CD4-positive, alpha-beta T cell treated with Interleukin-17A for 4 hours (primary cell): ENCODE measurements around the gene SCGB2B2.
"Not testable (repeated sequence)": the region's sequence is repeated elsewhere in the genome, so short reads cannot be mapped to it uniquely, and the experiment has no call there.

Experiments used
- DNase-seq: peaks from one replicate; pipeline ENCODE4 v3.0.0-alpha.2; 2020; ENCODE audit warnings: mixed read lengths

SCGB2B2 gene

GRCh38 chr19:34668077-34668689 lies 8.8 kb downstream of the SCGB2B2 start:
- DNase-seq: not testable (repeated sequence)

GRCh38 chr19:34667349-34668076 lies 9.4 kb downstream of the SCGB2B2 start:
- no peak for DNase-seq

- DNase-seq: no peak
These were observed 10.0 kb downstream of the SCGB2B2 start for GRCh38 chr19:34666958-34667265.

GRCh38 chr19:34666200-34666957 lies 10.6 kb downstream of the SCGB2B2 start:
- no peak for DNase-seq

- not testable (repeated sequence) for DNase-seq
These were observed 11.7 kb downstream of the SCGB2B2 start for GRCh38 chr19:34665275-34665674.

- DNase-seq: no peak
These were observed 12.1 kb downstream of the SCGB2B2 start for GRCh38 chr19:34664870-34665269.

- no peak for DNase-seq
These were observed 12.8 kb downstream of the SCGB2B2 start for GRCh38 chr19:34664168-34664567.

- DNase-seq: peak; percentile 51
These were observed 14.0 kb downstream of the SCGB2B2 start for GRCh38 chr19:34662919-34663318.

GRCh38 chr19:34661357-34661756 lies 15.6 kb downstream of the SCGB2B2 start:
- no peak for DNase-seq

GRCh38 chr19:34655651-34656050 lies 21.3 kb downstream of the SCGB2B2 start:
- DNase-seq: no peak

GRCh38 chr19:34654796-34655195 lies 22.2 kb downstream of the SCGB2B2 start:
- no peak for DNase-seq

GRCh38 chr19:34651747-34652146 lies 25.2 kb downstream of the SCGB2B2 start:
- DNase-seq: no peak

- no peak for DNase-seq
These were observed 26.9 kb downstream of the SCGB2B2 start for GRCh38 chr19:34649886-34650543.

- no peak for DNase-seq
These were observed 31.4 kb downstream of the SCGB2B2 start for GRCh38 chr19:34645551-34645950.

- DNase-seq: no peak
These were observed 31.9 kb downstream of the SCGB2B2 start for GRCh38 chr19:34644991-34645461.

- DNase-seq: no peak
These were observed 34.7 kb downstream of the SCGB2B2 start for GRCh38 chr19:34642241-34642640.

GRCh38 chr19:34639491-34640085 lies 37.4 kb downstream of the SCGB2B2 start:
- DNase-seq: peak; percentile 74

- DNase-seq: no peak
These were observed 43.2 kb downstream of the SCGB2B2 start for GRCh38 chr19:34633802-34634201.
